Parathyroid adenoma (tissue), 2 donors: ENCODE measurements around the gene HELZ.

Source experiments
- H2AFZ ChIP-seq: fragments of 300-600 bp; sonication (generic); one replicate; pipeline ENCODE4 v1.7.0; 2017; ENCODE audit warnings: antibody characterized with exemption, mild to moderate bottlenecking
- H3K27ac ChIP-seq: fragments of 300-600 bp; sonication (generic); one replicate; pipeline ENCODE4 v1.7.0; 2017
- H3K27me3 ChIP-seq: fragments of 300-600 bp; sonication (generic); one replicate; pipeline ENCODE4 v1.7.0; 2017; ENCODE audit warnings: low read length; ENCODE audit not compliant: control insufficient read depth, insufficient read depth
- H3K36me3 ChIP-seq: fragments of 300-600 bp; sonication (generic); one replicate; pipeline ENCODE4 v1.7.0; 2017; ENCODE audit warnings: low read length; ENCODE audit not compliant: control insufficient read depth, insufficient read depth
- H3K4me1 ChIP-seq: fragments of 300-600 bp; sonication (generic); one replicate; pipeline ENCODE4 v1.7.0; 2017; ENCODE audit warnings: control low read depth
- H3K4me2 ChIP-seq: fragments of 300-600 bp; sonication (generic); one replicate; pipeline ENCODE4 v1.7.0; 2017; ENCODE audit warnings: low read length
- H3K4me3 ChIP-seq: fragments of 300-600 bp; sonication (generic); one replicate; pipeline ENCODE4 v1.7.0; 2017; ENCODE audit warnings: low read depth, low read length
- H3K79me2 ChIP-seq: fragments of 300-600 bp; sonication (generic); one replicate; pipeline ENCODE4 v1.7.0; 2017; ENCODE audit warnings: control low read depth
- H3K9ac ChIP-seq: fragments of 300-600 bp; sonication (generic); one replicate; pipeline ENCODE4 v1.7.0; 2017; ENCODE audit warnings: mild to moderate bottlenecking
- H3K9me3 ChIP-seq: fragments of 300-600 bp; sonication (generic); one replicate; pipeline ENCODE4 v1.7.0; 2017; ENCODE audit warnings: low read length; ENCODE audit not compliant: control insufficient read depth
- TF ChIP-seq, protein P1 (sequence below): fragments of 300-600 bp; sonication (generic); IDR thresholded peaks from one replicate; pipeline ENCODE4 v1.7.0; 2017; ENCODE audit warnings: antibody characterized with exemption, mild to moderate bottlenecking
- donor health status: primary hyperparathyroidism.

The HELZ gene

DNA sequence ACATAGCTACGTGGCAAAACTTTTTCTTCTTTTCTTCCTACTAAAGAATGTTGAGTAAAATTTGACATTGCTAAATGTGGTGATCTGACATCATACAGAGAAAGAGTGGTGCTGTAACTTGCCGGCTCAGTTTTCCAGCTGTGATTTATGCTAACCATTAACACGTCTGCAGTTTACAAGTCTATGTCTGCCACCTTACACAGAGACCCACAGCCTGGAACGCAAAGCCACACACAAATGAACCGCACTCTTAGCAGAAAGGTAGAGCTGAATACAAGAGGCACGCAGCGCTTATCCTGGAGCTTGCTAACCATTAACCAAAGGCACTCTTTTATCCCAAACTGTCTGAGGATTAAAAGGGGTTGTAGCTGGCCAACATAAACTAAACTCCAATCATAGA, 168.7 kb downstream of the HELZ start:
- Histone ChIP-seq H3K9me3 (no peaks in the 10 kb centered on the region), H3K4me2 (no peak overlapping the region), H3K9ac (no peak overlapping the region), H3K27me3 (no peaks in the 10 kb centered on the region), H2AFZ (no peak overlapping the region), H3K36me3 (no peaks in the 10 kb centered on the region), H3K27ac (no peak overlapping the region), H3K4me3 (no peak overlapping the region), H3K4me1 (no peaks in the 10 kb centered on the region), H3K79me2 (no peaks in the 10 kb centered on the region)
- TF ChIP-seq, protein P1, sequence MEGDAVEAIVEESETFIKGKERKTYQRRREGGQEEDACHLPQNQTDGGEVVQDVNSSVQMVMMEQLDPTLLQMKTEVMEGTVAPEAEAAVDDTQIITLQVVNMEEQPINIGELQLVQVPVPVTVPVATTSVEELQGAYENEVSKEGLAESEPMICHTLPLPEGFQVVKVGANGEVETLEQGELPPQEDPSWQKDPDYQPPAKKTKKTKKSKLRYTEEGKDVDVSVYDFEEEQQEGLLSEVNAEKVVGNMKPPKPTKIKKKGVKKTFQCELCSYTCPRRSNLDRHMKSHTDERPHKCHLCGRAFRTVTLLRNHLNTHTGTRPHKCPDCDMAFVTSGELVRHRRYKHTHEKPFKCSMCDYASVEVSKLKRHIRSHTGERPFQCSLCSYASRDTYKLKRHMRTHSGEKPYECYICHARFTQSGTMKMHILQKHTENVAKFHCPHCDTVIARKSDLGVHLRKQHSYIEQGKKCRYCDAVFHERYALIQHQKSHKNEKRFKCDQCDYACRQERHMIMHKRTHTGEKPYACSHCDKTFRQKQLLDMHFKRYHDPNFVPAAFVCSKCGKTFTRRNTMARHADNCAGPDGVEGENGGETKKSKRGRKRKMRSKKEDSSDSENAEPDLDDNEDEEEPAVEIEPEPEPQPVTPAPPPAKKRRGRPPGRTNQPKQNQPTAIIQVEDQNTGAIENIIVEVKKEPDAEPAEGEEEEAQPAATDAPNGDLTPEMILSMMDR: no peak

DNA sequence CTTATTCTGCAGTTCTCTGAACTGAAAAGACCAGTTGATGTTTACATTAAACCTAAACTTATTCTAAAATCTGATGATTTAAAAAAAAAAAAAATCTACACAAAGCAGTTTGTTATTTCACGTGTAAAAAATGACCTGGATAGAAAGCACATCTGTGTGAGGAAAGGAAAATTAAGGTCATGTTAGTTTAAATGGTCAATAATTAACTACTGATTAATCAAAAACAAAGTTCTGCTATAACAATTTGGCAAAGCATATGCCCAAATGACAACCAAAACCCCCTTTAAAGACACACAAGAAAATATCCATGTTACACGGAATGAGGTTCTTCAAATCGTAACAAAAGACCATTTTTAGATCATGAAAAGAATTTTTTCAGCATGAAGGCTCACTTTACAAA, 170.2 kb downstream of the HELZ start:
- H3K36me3 ChIP-seq: no peaks in the 10 kb centered on the region
- H3K27me3 ChIP-seq: no peaks in the 10 kb centered on the region
- TF ChIP-seq, protein P1: no peak

DNA sequence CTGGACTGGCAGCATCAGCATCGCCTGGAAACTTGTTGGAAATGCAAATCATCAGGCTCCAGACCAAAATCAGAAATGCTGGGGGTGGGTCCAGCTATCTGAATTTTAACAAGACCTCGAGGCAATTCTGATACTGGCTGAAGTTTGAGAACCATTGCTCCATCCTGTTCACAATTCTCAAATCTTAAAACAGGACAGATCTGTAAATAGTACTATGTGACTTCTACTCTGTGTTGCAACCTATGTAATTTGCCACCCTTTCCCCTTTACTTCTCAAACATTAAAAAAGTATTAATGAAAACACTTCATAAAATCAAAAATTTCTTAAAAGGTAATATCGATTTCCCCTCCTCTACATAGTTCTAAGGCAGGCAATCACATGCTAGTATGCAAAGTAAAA, 172.1 kb downstream of the HELZ start:
- no peaks in the 10 kb centered on the region for H3K79me2 ChIP-seq
- no peak overlapping the region for H3K4me2 ChIP-seq
- TF ChIP-seq, protein P1: no peak
- H3K9me3 ChIP-seq: no peaks in the 10 kb centered on the region
- H2AFZ ChIP-seq: no peak overlapping the region
- H3K36me3 ChIP-seq: no peaks in the 10 kb centered on the region
- no peaks in the 10 kb centered on the region for H3K4me1 ChIP-seq
- H3K4me3 ChIP-seq: no peak overlapping the region
- no peak overlapping the region for H3K27ac ChIP-seq
- H3K27me3 ChIP-seq: no peaks in the 10 kb centered on the region
- no peak overlapping the region for H3K9ac ChIP-seq

More for the DNA sequence above, 170.2 kb downstream of the HELZ start:
- Histone ChIP-seq H3K4me3 (no peak overlapping the region), H3K79me2 (no peaks in the 10 kb centered on the region), H2AFZ (no peak overlapping the region), H3K9me3 (no peaks in the 10 kb centered on the region), H3K27ac (no peak overlapping the region), H3K4me1 (no peaks in the 10 kb centered on the region), H3K4me2 (no peak overlapping the region), H3K9ac (no peak overlapping the region)

DNA sequence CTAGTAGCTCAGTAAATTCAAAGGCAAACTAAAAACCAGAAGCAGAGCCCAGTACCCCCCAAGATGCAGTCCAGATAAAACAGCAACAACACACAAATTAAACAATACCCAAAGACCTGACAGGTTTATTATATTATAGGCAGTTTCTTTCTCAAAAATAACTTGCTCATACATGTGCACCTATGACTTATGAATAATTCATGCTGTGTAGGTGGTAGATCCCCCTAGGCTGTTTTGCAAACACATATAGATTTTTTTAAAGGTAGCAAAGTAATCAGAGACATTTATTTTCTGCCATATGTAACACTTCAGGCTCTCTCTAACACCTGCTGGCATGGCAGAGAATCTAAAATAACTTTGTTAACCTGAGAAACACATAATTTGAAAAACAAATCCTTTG, 173.4 kb downstream of the HELZ start:
- H3K36me3 ChIP-seq: no peaks in the 10 kb centered on the region
- H3K4me2 ChIP-seq: no peak overlapping the region
- H3K4me3 ChIP-seq: no peak overlapping the region
- no peak overlapping the region for H2AFZ ChIP-seq
- no peaks in the 10 kb centered on the region for H3K27me3 ChIP-seq
- no peaks in the 10 kb centered on the region for H3K79me2 ChIP-seq
- no peak overlapping the region for H3K9ac ChIP-seq
- H3K9me3 ChIP-seq: no peaks in the 10 kb centered on the region
- no peak overlapping the region for H3K27ac ChIP-seq
- TF ChIP-seq, protein P1: no peak
- no peaks in the 10 kb centered on the region for H3K4me1 ChIP-seq

DNA sequence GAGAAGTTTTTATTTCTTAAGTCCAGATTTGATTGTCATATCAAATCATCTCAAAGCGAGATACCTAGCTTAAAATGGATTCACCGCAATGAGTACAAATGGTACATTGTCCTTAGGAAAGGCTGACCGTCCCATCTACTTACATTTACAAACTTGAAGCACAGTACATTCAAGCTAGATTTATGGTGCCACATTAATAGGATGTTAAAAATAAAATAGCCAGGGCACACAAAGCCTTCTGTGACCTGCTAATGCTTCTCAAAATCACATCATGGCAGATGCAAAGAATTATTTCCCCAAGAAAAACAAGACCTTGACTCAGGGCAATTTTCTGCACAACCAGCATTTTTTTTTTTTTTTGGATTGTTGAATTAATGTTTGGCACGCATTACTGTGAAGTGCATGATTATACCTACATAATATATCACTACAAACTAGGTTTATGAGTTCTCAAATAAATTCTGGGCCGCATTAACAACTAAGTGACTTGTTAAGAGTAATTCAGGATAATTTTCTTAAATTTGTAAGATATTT, 175.3 kb downstream of the HELZ start:
- H3K79me2 ChIP-seq: no peaks in the 10 kb centered on the region
- H3K4me2 ChIP-seq: no peak overlapping the region
- no peak overlapping the region for H3K27ac ChIP-seq
- H3K4me3 ChIP-seq: no peak overlapping the region
- H3K36me3 ChIP-seq: no peaks in the 10 kb centered on the region
- TF ChIP-seq, protein P1: no peak
- H3K9ac ChIP-seq: no peak overlapping the region
- no peaks in the 10 kb centered on the region for H3K27me3 ChIP-seq
- no peaks in the 10 kb centered on the region for H3K4me1 ChIP-seq
- no peak overlapping the region for H2AFZ ChIP-seq
- no peaks in the 10 kb centered on the region for H3K9me3 ChIP-seq
